HG02938 (cell line): ENCODE measurements around the gene DSTN.

Experiments
- ATAC-seq: cut with Tn5 transposase; IDR thresholded peaks from one replicate; pipeline ENCODE4 v1.9.1; 2021; ENCODE audit warnings: mild to moderate bottlenecking, moderate library complexity; ENCODE audit not compliant: unreplicated experiment

DSTN gene

DNA sequence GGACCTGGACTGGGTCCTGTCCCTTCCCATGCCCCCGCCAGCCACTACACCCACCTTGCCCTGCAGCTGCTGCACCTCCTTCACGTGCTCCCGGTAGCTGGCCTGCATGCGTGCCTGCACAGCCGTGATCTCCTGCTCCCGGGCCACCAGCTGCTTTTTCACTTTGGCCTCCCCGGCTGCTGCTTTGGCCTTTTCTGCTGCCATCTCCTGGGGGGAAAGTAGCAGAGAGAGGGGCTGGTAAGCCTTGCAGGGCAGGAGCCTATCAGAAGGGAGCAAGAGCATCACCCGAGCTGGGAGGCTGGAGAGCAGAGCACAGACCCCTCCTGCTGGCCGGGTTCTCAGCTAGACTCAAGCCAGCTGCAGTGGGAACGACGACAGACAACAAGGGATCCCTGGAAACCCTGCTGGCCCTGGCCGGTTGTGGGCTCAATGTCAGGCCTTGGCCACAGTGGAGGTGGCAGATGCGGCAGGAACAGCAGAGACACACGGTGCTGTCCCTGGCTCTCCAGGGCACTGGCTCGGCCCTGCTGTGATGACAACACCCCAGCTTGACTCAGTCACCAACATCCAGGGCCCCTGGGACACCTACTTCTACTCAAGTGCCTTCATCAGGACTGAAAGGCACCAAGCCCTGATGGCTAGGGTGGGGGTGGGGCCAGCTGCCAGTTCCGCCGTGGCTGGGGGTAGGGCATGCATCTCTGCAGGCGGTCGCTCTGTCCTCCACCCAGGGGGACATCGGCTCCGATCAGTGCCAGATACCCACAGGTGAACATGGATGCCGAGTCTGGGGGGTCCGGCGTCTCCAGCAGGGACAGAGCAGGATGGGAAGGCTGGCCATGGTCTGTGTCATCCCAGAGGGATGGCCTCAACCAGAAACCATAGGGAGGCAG is 66.9 kb downstream of the DSTN start:
- no peak for ATAC-seq

DNA sequence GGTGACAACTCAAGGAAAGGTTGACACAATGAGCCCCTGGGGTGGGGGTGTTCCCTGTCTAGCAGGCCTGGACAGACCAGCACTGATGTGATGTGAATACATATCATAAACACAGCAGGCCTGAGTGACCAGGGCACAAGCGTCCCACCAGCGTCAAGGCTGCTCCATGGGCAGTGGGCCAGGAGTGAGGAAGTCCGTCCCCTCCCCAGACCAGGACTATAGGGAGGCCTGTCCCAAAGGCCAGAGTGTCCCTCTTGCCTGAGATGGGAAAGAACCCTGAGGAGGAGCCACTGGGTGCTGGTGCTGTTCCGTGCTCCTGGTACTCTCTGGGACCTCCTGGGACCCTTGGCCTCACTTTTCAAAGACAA is 67.5 kb downstream of the DSTN start:
- ATAC-seq, result no peak

- ATAC-seq, result no peak
Observed at GRCh38 chr20:17637985-17638640, 68.2 kb downstream of the DSTN start.

GRCh38 chr20:17638835-17639407 is 69.0 kb downstream of the DSTN start:
- ATAC-seq, result no peak

DNA sequence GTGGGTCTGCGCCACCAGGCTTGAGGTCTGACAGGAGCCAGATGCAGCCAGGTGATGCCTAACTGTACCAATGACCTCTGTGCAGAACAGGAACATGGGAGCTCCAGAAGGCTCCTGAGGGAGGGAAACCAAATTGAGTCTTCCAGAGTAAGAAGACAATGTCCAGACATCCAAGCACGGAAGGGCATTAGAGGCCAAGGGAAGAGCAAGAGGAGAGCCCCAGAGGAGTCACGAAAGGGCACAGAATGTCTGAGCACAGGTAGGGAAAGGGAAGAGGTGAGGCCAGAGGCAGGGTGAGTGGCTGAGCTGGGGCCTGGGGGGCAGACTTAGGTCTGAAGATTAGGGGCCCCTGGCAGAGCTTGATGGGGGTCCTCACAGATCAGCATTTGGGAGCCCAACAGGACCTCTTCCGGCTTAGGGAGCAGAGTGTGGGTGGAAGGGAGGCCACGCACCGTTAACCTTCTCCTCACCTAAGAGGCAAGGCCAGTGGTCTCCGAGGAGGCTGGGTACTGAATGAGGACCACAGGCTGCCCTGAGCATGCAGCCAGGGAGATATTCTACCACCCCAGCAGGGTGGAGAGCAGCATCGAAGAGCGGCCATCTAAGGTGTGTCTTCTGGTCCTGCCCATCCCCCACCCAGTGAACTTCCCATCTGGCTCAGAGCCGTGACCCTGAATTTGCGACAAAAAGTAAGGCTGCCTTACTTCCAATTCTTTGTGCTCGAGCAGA is 70.4 kb downstream of the DSTN start:
- no peak for ATAC-seq

- ATAC-seq, result no peak
Observed at GRCh38 chr20:17640875-17641378, 71.1 kb downstream of the DSTN start.

GRCh38 chr20:17641520-17641964 is 71.7 kb downstream of the DSTN start:
- ATAC-seq, result no peak

DNA sequence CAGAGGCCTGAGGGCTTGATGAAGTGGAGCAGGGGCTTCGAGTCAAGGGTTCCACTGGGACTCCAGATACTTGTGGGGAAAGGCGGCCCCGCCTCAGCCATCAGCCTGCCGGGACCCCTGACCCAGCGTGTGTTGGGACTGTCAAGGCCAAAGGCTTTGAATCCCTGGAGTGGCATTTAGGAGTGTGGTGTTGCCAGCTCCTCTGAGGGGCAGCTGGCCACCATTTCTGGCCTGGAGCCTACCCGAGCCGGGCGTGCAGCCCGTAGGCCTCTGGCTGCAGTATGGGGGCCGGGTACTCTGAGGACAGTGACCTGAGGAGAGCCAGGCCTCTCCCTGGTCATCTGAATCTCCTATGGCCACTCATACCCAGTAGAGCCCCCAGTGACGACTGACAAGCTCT is 72.1 kb downstream of the DSTN start:
- ATAC-seq, result no peak

- no peak for ATAC-seq
Observed at GRCh38 chr20:17642404-17643269, 72.8 kb downstream of the DSTN start.

GRCh38 chr20:17643531-17644188 is 73.8 kb downstream of the DSTN start:
- ATAC-seq, result no peak

DNA sequence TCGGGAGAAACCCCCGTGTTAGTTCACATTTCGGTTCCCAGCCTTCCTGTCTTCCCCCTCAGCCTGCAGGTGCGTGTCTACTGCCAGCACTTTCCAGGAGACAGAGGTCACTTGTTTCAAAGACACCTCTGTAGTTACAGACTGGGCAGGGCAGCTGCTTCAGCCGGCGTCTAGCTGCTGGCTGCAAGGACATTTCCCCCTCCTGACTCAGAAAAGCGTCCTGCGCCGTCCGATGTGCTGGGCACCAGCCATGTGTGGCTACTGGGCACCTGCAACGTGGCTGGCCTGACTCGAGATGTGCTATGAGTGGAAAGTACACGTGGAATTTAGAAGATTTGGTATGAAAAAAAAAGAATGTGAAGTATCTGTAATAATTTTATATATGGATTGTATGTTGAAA is 74.6 kb downstream of the DSTN start:
- no peak for ATAC-seq

DNA sequence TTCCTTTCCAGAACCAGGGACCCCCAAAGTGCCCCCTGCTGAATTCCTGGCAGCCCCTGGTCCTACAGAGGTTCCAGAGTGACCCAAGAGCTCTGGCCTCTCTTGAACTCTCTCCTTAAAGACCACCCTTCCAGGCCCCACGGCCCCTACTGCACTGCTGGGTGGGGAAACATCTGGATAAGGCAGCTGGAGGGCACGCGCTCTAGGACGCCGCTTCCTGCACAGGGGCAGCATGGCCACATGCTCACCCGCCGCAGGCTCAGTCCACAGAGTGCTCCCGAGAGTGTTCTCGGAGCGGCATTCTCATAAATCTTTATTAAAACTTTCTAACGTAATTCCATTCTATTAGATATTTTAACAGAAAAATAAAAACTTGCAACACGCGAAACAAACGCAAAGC is 75.1 kb downstream of the DSTN start:
- ATAC-seq, result no peak

GRCh38 chr20:17645546-17646208 is 75.8 kb downstream of the DSTN start:
- no peak for ATAC-seq

DNA sequence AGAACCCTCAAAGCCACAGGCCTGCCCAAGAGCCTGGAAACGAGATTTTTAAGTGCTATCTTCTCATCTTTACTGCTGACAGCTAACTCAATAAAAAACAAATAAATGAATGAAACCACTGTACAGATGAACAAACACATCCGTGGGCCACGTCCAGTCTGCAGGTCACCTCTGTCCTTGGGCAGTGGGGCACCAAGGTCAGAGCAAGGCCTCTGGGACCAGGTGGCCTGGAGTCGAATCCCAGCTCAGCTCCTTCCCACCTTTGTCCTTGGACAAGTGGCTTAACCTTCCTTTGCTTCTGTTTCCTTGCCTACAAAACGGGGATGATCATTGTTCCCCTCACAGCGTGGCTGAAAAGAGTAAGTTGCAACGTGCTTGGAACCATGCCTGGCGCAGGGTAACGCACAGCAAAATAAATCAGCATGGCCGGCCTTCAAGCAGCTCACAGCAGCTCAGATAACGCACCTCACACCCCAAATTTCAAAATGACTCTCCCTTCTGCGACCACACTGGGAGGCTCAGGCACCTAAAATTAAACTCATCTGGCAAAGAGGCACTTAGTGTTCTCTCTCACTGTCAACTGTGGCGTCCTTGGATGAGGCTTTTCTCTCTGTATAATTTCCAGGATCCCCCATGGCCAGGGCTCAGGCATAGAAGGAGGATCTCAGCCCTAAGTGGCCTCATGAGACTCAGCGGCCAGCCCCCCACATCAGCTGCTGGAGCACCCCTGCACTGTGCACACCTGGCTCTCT is 76.5 kb downstream of the DSTN start:
- ATAC-seq, result no peak

GRCh38 chr20:17646961-17647301 is 77.1 kb downstream of the DSTN start:
- ATAC-seq, result no peak

GRCh38 chr20:17647391-17648314 is 77.8 kb downstream of the DSTN start:
- ATAC-seq, result no peak

- no peak for ATAC-seq
Observed at GRCh38 chr20:17648315-17648646, 78.4 kb downstream of the DSTN start.
